CD4-positive, alpha-beta memory T cell (primary cell): ENCODE data around the gene CLEC4A. TPM values are rescaled to one million over a fixed set of nuclear protein-coding genes. Genes with fewer than 3 reads are reported as not detected.
A peak's percentile ranks its signal among the peaks of the same experiment; 100 is the strongest.
"Not testable (repeated sequence)": the region's sequence is repeated elsewhere in the genome, so short reads cannot be mapped to it uniquely, and the experiment has no call there.

Experiments
- CTCF ChIA-PET: fragments of 350-600 bp; sonication (Branson Sonifier 250); formaldehyde crosslinking; loops from one replicate; lab custom pipeline; 2021; ENCODE audit warnings: inconsistent platforms; ENCODE audit not compliant: partially characterized antibody; lab: Charles Lee
- POLR2A ChIA-PET: fragments of 350-600 bp; sonication (Branson Sonifier 250); formaldehyde crosslinking; loops from one replicate; lab custom pipeline; 2021; ENCODE audit not compliant: partially characterized antibody; lab: Charles Lee
- DNase-seq, 5 donors: peaks; one replicate each; pipeline versions ENCODE4 v3.0.0 to v3.0.0-alpha.2; 2020 to 2022; ENCODE audit warnings: mixed read lengths in 1 of 5
- H3K27ac ChIP-seq: one replicate; pipeline ENCODE4 v1.7.0; 2013; ENCODE audit warnings: low read depth, low read length
- H3K27me3 ChIP-seq: 2 replicates; pipeline ENCODE4 v1.7.0; 2013; ENCODE audit warnings: mild to moderate bottlenecking, low read length, moderate library complexity; ENCODE audit not compliant: insufficient read depth
- H3K36me3 ChIP-seq: 2 replicates; pipeline ENCODE4 v1.7.0; 2013; ENCODE audit warnings: mild to moderate bottlenecking, low read length, moderate library complexity; ENCODE audit not compliant: insufficient read depth
- H3K4me1 ChIP-seq: 2 replicates; pipeline ENCODE4 v1.7.0; 2013; ENCODE audit warnings: mild to moderate bottlenecking, low read length, moderate library complexity; ENCODE audit not compliant: insufficient read depth
- H3K4me3 ChIP-seq, 2 donors: one replicate each; pipeline ENCODE4 v1.7.0; 2013; ENCODE audit warnings: low read length in 2 of 2, mild to moderate bottlenecking in 1 of 2
- H3K9me3 ChIP-seq, 2 donors: one replicate each; pipeline ENCODE4 v1.7.0; 2013; ENCODE audit warnings: low read length in 2 of 2, control low read depth in 1 of 2; ENCODE audit not compliant: control insufficient read depth in 1 of 2
- H3K27ac Mint-ChIP-seq, 7 donors: one replicate each; pipeline ENCODE4 v1.8.0; 2020 to 2021; ENCODE audit warnings: mixed read lengths in 7 of 7, mild to moderate bottlenecking in 6 of 7, inconsistent platforms in 3 of 7, moderate library complexity in 3 of 7
- H3K27me3 Mint-ChIP-seq, 2 donors: one replicate each; pipeline ENCODE4 v1.8.0; 2020 to 2021; ENCODE audit warnings: mixed read lengths in 2 of 2
- H3K36me3 Mint-ChIP-seq, 2 donors: one replicate each; pipeline ENCODE4 v1.8.0; 2020 to 2021; ENCODE audit warnings: mixed read lengths in 2 of 2, inconsistent platforms in 1 of 2, mild to moderate bottlenecking in 1 of 2
- H3K4me1 Mint-ChIP-seq, 4 donors: one replicate each; pipeline ENCODE4 v1.8.0; 2020 to 2021; ENCODE audit warnings: mixed read lengths in 4 of 4, mild to moderate bottlenecking in 1 of 4
- H3K4me3 Mint-ChIP-seq, 8 donors: one replicate each; pipeline ENCODE4 v1.8.0; 2020 to 2021; ENCODE audit warnings: mixed read lengths in 8 of 8, mild to moderate bottlenecking in 7 of 8, moderate library complexity in 6 of 8, inconsistent platforms in 3 of 8
- H3K9me3 Mint-ChIP-seq, 8 donors: one replicate each; pipeline ENCODE4 v1.8.0; 2020 to 2021; ENCODE audit warnings: mixed read lengths in 8 of 8, mild to moderate bottlenecking in 5 of 8, inconsistent platforms in 3 of 8, moderate library complexity in 1 of 8
- intact Hi-C: fragments of 100-400 bp; cut with micrococcal nuclease; formaldehyde crosslinking; loops from one replicate; pipeline ENCODE4 v1.15.1; 2023
- polyA plus RNA-seq, 2 donors: library from polyadenylated mRNA; unstranded; fragments of 300-500 nt; fragmentation: Illumina TruSeq; gene quantifications; one replicate each; pipeline ENCODE4 v1.2.3, GENCODE V29; 2021
- total RNA-seq, 2 experiments: library from RNA; stranded (reverse); gene quantifications; one replicate each; pipeline ENCODE4 v1.2.3, GENCODE V29; 2021

The CLEC4A gene
- total and polyA plus RNA-seq, 4 experiments from 2014 or later = 0.69 to 2.1 (median 1.2) TPM

GRCh38 chr12:8146442-8146771 lies 23.0 kb downstream of the CLEC4A start:
- Mint-ChIP-seq H3K27me3 (peaks cover 7 to 9% of the 10 kb centered on the region in 2 donors), H3K9me3 (peaks cover 0 to 18% (median 10%) of the 10 kb centered on the region in 8 donors), H3K4me3 (no peak overlapping the region), H3K27ac (no peak overlapping the region), H3K36me3 (peaks cover 10 to 12% of the 10 kb centered on the region in 2 donors), H3K4me1 (no peaks in the 10 kb centered on the region)
- no peak for DNase-seq
- intact Hi-C loops = no loop called here
- H3K4me3 ChIP-seq = no peak overlapping the region
- no peaks in the 10 kb centered on the region for H3K4me1 ChIP-seq
- H3K27ac ChIP-seq = no peak overlapping the region
- POLR2A ChIA-PET = no interaction called here
- H3K27me3 ChIP-seq = no peaks in the 10 kb centered on the region
- no peaks in the 10 kb centered on the region for H3K9me3 ChIP-seq
- CTCF ChIA-PET = no interaction called here
- H3K36me3 ChIP-seq = no peaks in the 10 kb centered on the region

DNA sequence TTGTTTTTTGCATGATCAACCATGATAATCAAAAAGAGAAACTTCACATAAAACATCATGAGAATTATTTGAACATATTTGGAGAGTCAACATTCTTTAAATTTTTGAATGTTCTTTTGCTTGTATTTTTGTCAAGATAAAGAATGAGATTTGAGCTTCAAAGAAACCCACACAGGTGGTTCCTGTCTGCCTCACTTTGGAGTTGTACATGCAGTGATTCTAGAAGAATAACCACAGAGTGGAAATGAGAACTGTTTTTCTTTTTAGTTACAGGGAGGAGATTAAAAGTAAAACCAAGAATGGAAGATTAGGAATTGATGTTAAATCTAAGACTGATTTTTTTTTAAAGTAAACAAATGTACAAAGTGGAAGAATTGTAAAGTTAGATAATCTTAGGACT lies 31.1 kb downstream of the CLEC4A start:
- DNase-seq = peak; percentile 22 to 38 (median 33)
- Mint-ChIP-seq H3K9me3 (peaks cover 0 to 3% (median 0%) of the 10 kb centered on the region in 8 donors), H3K27ac (peak overlapping the region in 2 of 7 donors; percentile 0 to 16), H3K4me3 (peak overlapping the region in 2 of 8 donors; percentile 7 to 22), H3K4me1 (peaks cover 5 to 26% (median 13%) of the 10 kb centered on the region in 4 donors), H3K36me3 (no peaks in the 10 kb centered on the region), H3K27me3 (peaks cover 7 to 14% of the 10 kb centered on the region in 2 donors)
- ChIA-PET POLR2A (no interaction called here), CTCF (interaction anchor here (0.6 to 1.4 kb wide), 2 partner anchors 45 to 168 kb away, joined by 3 read pairs; no protein-coding TSS in a partner anchor)
- Histone ChIP-seq H3K4me1 (peaks cover 19% of the 10 kb centered on the region), H3K4me3 (no peak overlapping the region), H3K36me3 (no peaks in the 10 kb centered on the region), H3K9me3 (no peaks in the 10 kb centered on the region), H3K27me3 (no peaks in the 10 kb centered on the region), H3K27ac (no peak overlapping the region)
- intact Hi-C loops = no loop called here

GRCh38 chr12:8156416-8156815 lies 33.0 kb downstream of the CLEC4A start:
- H3K27ac Mint-ChIP-seq = no peak overlapping the region
- H3K36me3 Mint-ChIP-seq = no peaks in the 10 kb centered on the region
- H3K27me3 Mint-ChIP-seq = peaks cover 4 to 13% of the 10 kb centered on the region in 2 donors
- no peak overlapping the region for H3K4me3 Mint-ChIP-seq
- DNase-seq = no peak
- intact Hi-C loops = no loop called here
- no peaks in the 10 kb centered on the region for H3K36me3 ChIP-seq
- no peaks in the 10 kb centered on the region for H3K9me3 ChIP-seq
- ChIA-PET CTCF (no interaction called here), POLR2A (no interaction called here)
- H3K4me1 Mint-ChIP-seq = peaks cover 5 to 26% (median 13%) of the 10 kb centered on the region in 4 donors
- peaks cover 19% of the 10 kb centered on the region for H3K4me1 ChIP-seq
- H3K27ac ChIP-seq = no peak overlapping the region
- peaks cover 0 to 2% (median 0%) of the 10 kb centered on the region in 8 donors for H3K9me3 Mint-ChIP-seq
- H3K4me3 ChIP-seq = no peak overlapping the region
- no peaks in the 10 kb centered on the region for H3K27me3 ChIP-seq

DNA sequence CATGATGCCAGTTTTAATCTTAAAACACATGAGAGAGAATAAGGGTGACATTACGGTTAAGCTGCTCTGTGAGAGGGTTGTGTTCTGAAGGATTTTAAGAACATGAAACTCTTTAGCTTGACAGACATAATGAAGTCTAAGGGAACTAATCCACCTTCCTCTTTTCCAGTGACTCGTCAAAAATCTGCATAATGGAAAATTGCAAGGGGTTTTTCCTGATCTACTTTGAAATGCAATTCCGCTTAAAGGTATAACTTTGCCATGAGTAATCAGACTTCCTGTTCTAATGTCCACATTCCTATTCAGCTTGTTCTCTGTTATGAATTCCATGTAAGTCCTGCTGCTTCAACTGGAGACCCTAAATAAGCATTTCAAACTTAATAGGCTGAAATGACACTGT lies 33.4 kb downstream of the CLEC4A start, which contains the start of gene ZNF705A:
TSS of gene ZNF705A (plus strand) at position 171 of the 400 bp plus-strand sequence. CDS start 15,611 bp downstream, outside the sequence.
- peaks cover 0 to 2% (median 0%) of the 10 kb centered on the region in 8 donors for H3K9me3 Mint-ChIP-seq
- Histone ChIP-seq H3K4me1 (peaks cover 19% of the 10 kb centered on the region), H3K36me3 (no peaks in the 10 kb centered on the region), H3K27ac (no peak within 1 kb of the TSS), H3K9me3 (no peaks in the 10 kb centered on the region), H3K4me3 (no peak within 1 kb of the TSS), H3K27me3 (no peaks in the 10 kb centered on the region)
- no peak within 1 kb of the TSS for H3K4me3 Mint-ChIP-seq
- peaks cover 5 to 26% (median 13%) of the 10 kb centered on the region in 4 donors for H3K4me1 Mint-ChIP-seq
- H3K36me3 Mint-ChIP-seq = no peaks in the 10 kb centered on the region
- H3K27me3 Mint-ChIP-seq = peaks cover 4 to 11% of the 10 kb centered on the region in 2 donors
- intact Hi-C loops = no loop called here
- H3K27ac Mint-ChIP-seq = no peak within 1 kb of the TSS
- POLR2A ChIA-PET = no interaction called here
- DNase-seq = no peak
- CTCF ChIA-PET = no interaction called here

- DNase-seq = no peak
- peaks cover 5 to 26% (median 13%) of the 10 kb centered on the region in 4 donors for H3K4me1 Mint-ChIP-seq
- no peaks in the 10 kb centered on the region for H3K27me3 ChIP-seq
- no peak overlapping the region for H3K4me3 Mint-ChIP-seq
- H3K36me3 Mint-ChIP-seq = no peaks in the 10 kb centered on the region
- H3K36me3 ChIP-seq = no peaks in the 10 kb centered on the region
- no peak overlapping the region for H3K27ac ChIP-seq
- H3K4me1 ChIP-seq = peaks cover 19% of the 10 kb centered on the region
- H3K27me3 Mint-ChIP-seq = peaks cover 4 to 5% of the 10 kb centered on the region in 2 donors
- no peak overlapping the region for H3K4me3 ChIP-seq
- H3K9me3 Mint-ChIP-seq = peaks cover 0 to 2% (median 0%) of the 10 kb centered on the region in 8 donors
- POLR2A ChIA-PET = no interaction called here
- H3K9me3 ChIP-seq = no peaks in the 10 kb centered on the region
- intact Hi-C loops = no loop called here
- CTCF ChIA-PET = no interaction called here
- no peak overlapping the region for H3K27ac Mint-ChIP-seq
These were observed 34.2 kb downstream of the CLEC4A start for GRCh38 chr12:8157484-8158198.

DNA sequence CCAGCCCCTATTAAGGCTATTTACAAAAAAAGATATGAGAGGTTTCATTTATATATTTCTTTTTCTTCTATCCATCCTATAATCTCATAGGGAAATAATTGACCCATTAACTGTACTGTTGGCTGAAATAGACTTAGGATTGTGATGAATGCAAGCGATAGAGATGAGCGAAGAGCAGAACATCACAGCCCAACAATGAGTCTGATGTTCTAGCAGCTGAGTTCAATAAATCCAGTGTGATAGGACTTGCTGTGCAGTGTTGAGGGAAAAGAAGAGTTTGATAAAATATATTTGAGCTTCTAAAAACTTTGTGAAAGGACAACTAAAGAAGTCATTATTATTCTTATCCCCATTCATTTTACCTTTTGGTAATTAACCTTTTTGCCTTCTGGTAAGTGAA lies 49.5 kb downstream of the CLEC4A start:
- H3K4me3 Mint-ChIP-seq, H3K27me3 Mint-ChIP-seq, intact Hi-C loops, H3K27me3 ChIP-seq, H3K36me3 ChIP-seq, H3K36me3 Mint-ChIP-seq, H3K27ac Mint-ChIP-seq, DNase-seq, H3K9me3 ChIP-seq, H3K4me3 ChIP-seq, CTCF ChIA-PET, H3K9me3 Mint-ChIP-seq, H3K27ac ChIP-seq, H3K4me1 Mint-ChIP-seq, POLR2A ChIA-PET, H3K4me1 ChIP-seq: not testable (repeated sequence)

DNA sequence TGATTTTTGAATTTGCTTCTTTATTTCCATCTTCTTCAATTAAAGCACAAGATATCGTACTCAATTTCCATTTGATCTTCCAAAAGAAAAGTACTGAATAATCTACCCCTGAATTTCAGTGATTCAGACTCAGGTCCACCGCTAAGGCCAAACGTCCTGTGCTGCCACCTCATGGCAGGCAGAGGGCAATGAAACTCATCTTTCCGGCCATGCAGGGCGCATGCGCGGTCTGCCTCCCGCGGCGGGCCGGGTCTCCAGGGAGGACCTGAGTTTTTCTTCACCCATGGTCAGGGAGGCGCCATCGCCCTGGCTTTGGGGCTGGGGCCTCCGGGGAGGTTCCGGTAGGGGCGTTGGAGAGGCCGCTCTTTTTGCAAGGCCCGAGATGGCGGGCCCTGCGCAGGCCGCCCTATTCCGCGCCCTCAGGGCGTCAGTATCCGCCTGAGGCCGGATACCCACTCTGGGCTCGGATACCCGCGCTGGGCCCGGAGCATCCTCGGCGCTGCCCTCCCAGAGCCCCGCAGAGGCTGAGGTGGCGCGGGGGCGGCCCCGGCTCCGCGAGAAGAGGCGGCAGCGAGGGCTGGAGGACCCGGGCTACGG lies 56.7 kb downstream of the CLEC4A start:
- peak overlapping the region; percentile 79 to 89 (median 86) for H3K4me3 Mint-ChIP-seq
- intact Hi-C loops = loop anchor here (1.0 kb wide), 1 partner anchor 72 kb away; no protein-coding TSS in a partner anchor
- H3K9me3 Mint-ChIP-seq, H3K4me1 ChIP-seq, CTCF ChIA-PET, H3K9me3 ChIP-seq, H3K36me3 ChIP-seq, H3K36me3 Mint-ChIP-seq, H3K27me3 Mint-ChIP-seq, POLR2A ChIA-PET, H3K27me3 ChIP-seq: not testable (repeated sequence)
- peaks cover 5 to 21% (median 13%) of the 10 kb centered on the region in 4 donors for H3K4me1 Mint-ChIP-seq
- DNase-seq = peak; percentile 84 to 89 (median 88)
- H3K27ac Mint-ChIP-seq = peak overlapping the region; percentile 1 to 93 (median 89)
- Histone ChIP-seq H3K4me3 (peak overlapping the region in 1 of 2 donors; percentile 52), H3K27ac (peak overlapping the region; percentile 55)
